GM19324 (cell line): ENCODE results near the gene CRYBA2.

Experiments used
- ATAC-seq: cut with Tn5 transposase; IDR thresholded peaks from one replicate; pipeline ENCODE4 v1.9.1; 2021; ENCODE audit warnings: mild to moderate bottlenecking, moderate library complexity; ENCODE audit not compliant: unreplicated experiment, low FRiP score

CRYBA2 gene

GRCh38 chr2:218983263-218983933 lies 9.8 kb downstream of the CRYBA2 start:
- ATAC-seq = no peak

- no peak for ATAC-seq
These were observed 10.5 kb downstream of the CRYBA2 start for GRCh38 chr2:218982586-218983262.

GRCh38 chr2:218981881-218982585 lies 11.2 kb downstream of the CRYBA2 start:
- no peak for ATAC-seq

- no peak for ATAC-seq
These were observed 11.8 kb downstream of the CRYBA2 start for GRCh38 chr2:218981390-218981880.

GRCh38 chr2:218980735-218981389 lies 12.4 kb downstream of the CRYBA2 start:
- ATAC-seq = no peak

- ATAC-seq = peak; percentile 78
These were observed 13.1 kb downstream of the CRYBA2 start for GRCh38 chr2:218979846-218980734.

- no peak for ATAC-seq
These were observed 18.0 kb downstream of the CRYBA2 start for GRCh38 chr2:218975060-218975777.

- ATAC-seq = no peak
These were observed 22.3 kb downstream of the CRYBA2 start for GRCh38 chr2:218970894-218971293.

GRCh38 chr2:218964041-218964771 lies 29.0 kb downstream of the CRYBA2 start:
- ATAC-seq = no peak

GRCh38 chr2:218963601-218964000 lies 29.6 kb downstream of the CRYBA2 start:
- ATAC-seq = no peak

GRCh38 chr2:218962859-218963492 lies 30.2 kb downstream of the CRYBA2 start:
- no peak for ATAC-seq

- ATAC-seq = no peak
These were observed 31.3 kb downstream of the CRYBA2 start for GRCh38 chr2:218961651-218962570.

- ATAC-seq = no peak
These were observed 32.0 kb downstream of the CRYBA2 start for GRCh38 chr2:218961229-218961628.

GRCh38 chr2:218960309-218961165 lies 32.7 kb downstream of the CRYBA2 start:
- no peak for ATAC-seq

GRCh38 chr2:218959761-218960308 lies 33.4 kb downstream of the CRYBA2 start:
- ATAC-seq = no peak
